ENCODE data around the gene S1PR3.

DNA sequence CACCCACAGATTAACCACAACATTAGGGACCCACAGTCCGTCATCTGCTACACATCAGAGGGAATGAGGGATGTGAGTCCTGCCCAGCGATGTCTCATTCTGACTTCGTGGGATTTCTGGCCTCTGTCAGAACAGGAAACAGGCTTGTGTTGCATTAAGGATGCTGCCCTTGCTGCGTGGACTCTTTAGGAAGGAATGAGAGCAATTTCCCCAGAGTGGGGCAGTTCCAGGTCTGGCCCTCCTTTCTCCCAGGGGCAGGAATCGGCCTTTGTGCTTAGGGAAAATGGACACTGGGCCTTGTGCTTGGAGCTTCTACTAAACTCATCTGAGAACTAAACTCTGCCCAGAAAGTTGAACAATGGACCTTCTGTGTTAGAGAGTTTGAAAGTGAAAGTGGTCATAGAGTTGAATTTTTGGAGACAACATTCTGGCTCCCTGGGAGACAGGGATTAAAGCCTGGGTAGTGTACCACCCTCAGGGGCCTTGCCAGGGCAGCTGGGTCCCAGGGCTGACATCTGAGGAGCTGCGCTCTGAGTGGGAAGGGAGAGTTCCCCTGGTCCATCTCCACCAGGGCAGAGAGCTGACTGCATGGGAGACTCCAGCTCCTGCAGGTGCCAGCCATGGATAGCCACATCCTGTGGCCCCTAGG, 37.8 kb upstream of the S1PR3 start:
- TF ChIP-seq POLR2A (IDR thresholded peaks at IDR 0.05; ENCODE audit: low read length) (no peak), GATA1 (IDR thresholded peaks at IDR 0.05; ENCODE audit: low read depth, low read length) (no peak)

Data from erythroblast (primary cell).